Measurements from ENCODE around the gene PDS5A.

The PDS5A gene

GRCh38 chr4:39834269-39834668 is 143.4 kb downstream of the PDS5A start:
- no peak for DNase-seq
- Histone ChIP-seq H4K8ac (ENCODE audit: low read depth, low read length) (no peak overlapping the region), H3K9me3 (ENCODE audit: insufficient read depth, low read depth, low read length) (no peaks in the 10 kb centered on the region), H3K23ac (ENCODE audit: low read length) (no peak overlapping the region), H3K4me2 (ENCODE audit: low read length) (no peak overlapping the region), H3K9ac (ENCODE audit: low read length) (no peak overlapping the region), H4K12ac (ENCODE audit: low read depth, low read length) (no peak overlapping the region), H2AK5ac (ENCODE audit: low read length) (no peak overlapping the region), H3K36me3 (ENCODE audit: control insufficient read depth in 1 of 2, insufficient read depth in 2 of 2, low read length in 2 of 2) (peaks cover 37 to 39% of the 10 kb centered on the region in 2 experiments), H3K4ac (ENCODE audit: low read depth, low read length) (no peak overlapping the region), H3K79me2 (ENCODE audit: control insufficient read depth, insufficient read depth, low read length, poor library complexity) (no peaks in the 10 kb centered on the region), H3K14ac (ENCODE audit: low read length) (no peak overlapping the region), H3K79me1 (ENCODE audit: low read length) (no peaks in the 10 kb centered on the region), H3K4me1 (ENCODE audit: control insufficient read depth in 1 of 2, insufficient read depth in 2 of 2, low read length in 2 of 2) (no peaks in the 10 kb centered on the region), H2BK12ac (ENCODE audit: low read length) (no peak overlapping the region), H3K27ac (ENCODE audit: low read depth, low read length) (no peak overlapping the region), H3K27me3 (ENCODE audit: insufficient read depth, low read length) (no peaks in the 10 kb centered on the region), H3K4me3 (ENCODE audit: low read depth, low read length) (no peak overlapping the region), H2BK5ac (ENCODE audit: low read depth, low read length, poor library complexity) (no peak overlapping the region), H4K91ac (ENCODE audit: low read depth, low read length) (no peak overlapping the region), H3K18ac (ENCODE audit: low read length) (no peak overlapping the region), H2BK120ac (ENCODE audit: insufficient read depth, low read length, poor library complexity) (no peak overlapping the region), H2AFZ (ENCODE audit: insufficient read depth, low read length, poor library complexity) (no peak overlapping the region)
- WGBS (ENCODE audit: extremely low coverage, insufficient coverage, insufficient read length) = no CpG with 5 or more reads among the region's 1 CpG

GRCh38 chr4:39825741-39826231 is 151.9 kb downstream of the PDS5A start:
- peaks cover 0 to 2% of the 10 kb centered on the region in 2 experiments for H3K4me1 ChIP-seq (ENCODE audit: control insufficient read depth in 1 of 2, insufficient read depth in 2 of 2, low read length in 2 of 2)
- H3K27me3 ChIP-seq (ENCODE audit: insufficient read depth, low read length) = no peaks in the 10 kb centered on the region
- no peak overlapping the region for H4K8ac ChIP-seq (ENCODE audit: low read depth, low read length)
- H2BK120ac ChIP-seq (ENCODE audit: insufficient read depth, low read length, poor library complexity) = no peak overlapping the region
- H3K36me3 ChIP-seq (ENCODE audit: control insufficient read depth in 1 of 2, insufficient read depth in 2 of 2, low read length in 2 of 2) = peaks cover 11 to 16% of the 10 kb centered on the region in 2 experiments
- DNase-seq = peak; percentile 58 to 75
- no peaks in the 10 kb centered on the region for H3K79me1 ChIP-seq (ENCODE audit: low read length)
- no peak overlapping the region for H3K9ac ChIP-seq (ENCODE audit: low read length)
- no peaks in the 10 kb centered on the region for H3K9me3 ChIP-seq (ENCODE audit: insufficient read depth, low read depth, low read length)
- no peak overlapping the region for H3K4ac ChIP-seq (ENCODE audit: low read depth, low read length)
- no peak overlapping the region for H4K91ac ChIP-seq (ENCODE audit: low read depth, low read length)
- no peak overlapping the region for H2AK5ac ChIP-seq (ENCODE audit: low read length)
- no peak overlapping the region for H2BK12ac ChIP-seq (ENCODE audit: low read length)
- no peak overlapping the region for H4K12ac ChIP-seq (ENCODE audit: low read depth, low read length)
- H3K4me3 ChIP-seq (ENCODE audit: low read depth, low read length) = no peak overlapping the region
- no peak overlapping the region for H2AFZ ChIP-seq (ENCODE audit: insufficient read depth, low read length, poor library complexity)
- no peak overlapping the region for H2BK5ac ChIP-seq (ENCODE audit: low read depth, low read length, poor library complexity)
- no peaks in the 10 kb centered on the region for H3K79me2 ChIP-seq (ENCODE audit: control insufficient read depth, insufficient read depth, low read length, poor library complexity)
- H3K4me2 ChIP-seq (ENCODE audit: low read length) = no peak overlapping the region
- H3K23ac ChIP-seq (ENCODE audit: low read length) = no peak overlapping the region
- WGBS (ENCODE audit: extremely low coverage, insufficient coverage, insufficient read length) = no CpG with 5 or more reads among the region's 7 CpGs
- no peak overlapping the region for H3K18ac ChIP-seq (ENCODE audit: low read length)
- no peak overlapping the region for H3K14ac ChIP-seq (ENCODE audit: low read length)
- H3K27ac ChIP-seq (ENCODE audit: low read depth, low read length) = peak overlapping the region; percentile 32

- H2BK5ac ChIP-seq (ENCODE audit: low read depth, low read length, poor library complexity) = no peak overlapping the region
- no peak overlapping the region for H3K9ac ChIP-seq (ENCODE audit: low read length)
- no peaks in the 10 kb centered on the region for H3K79me2 ChIP-seq (ENCODE audit: control insufficient read depth, insufficient read depth, low read length, poor library complexity)
- H3K27me3 ChIP-seq (ENCODE audit: insufficient read depth, low read length) = no peaks in the 10 kb centered on the region
- no peak overlapping the region for H2AK5ac ChIP-seq (ENCODE audit: low read length)
- H3K4ac ChIP-seq (ENCODE audit: low read depth, low read length) = no peak overlapping the region
- no peak overlapping the region for H4K8ac ChIP-seq (ENCODE audit: low read depth, low read length)
- no peak overlapping the region for H3K4me3 ChIP-seq (ENCODE audit: low read depth, low read length)
- H2AFZ ChIP-seq (ENCODE audit: insufficient read depth, low read length, poor library complexity) = no peak overlapping the region
- no peak overlapping the region for H3K27ac ChIP-seq (ENCODE audit: low read depth, low read length)
- WGBS (ENCODE audit: extremely low coverage, insufficient coverage, insufficient read length) = no CpG with 5 or more reads among the region's 3 CpGs
- no peak overlapping the region for H3K4me2 ChIP-seq (ENCODE audit: low read length)
- H3K9me3 ChIP-seq (ENCODE audit: insufficient read depth, low read depth, low read length) = no peaks in the 10 kb centered on the region
- H2BK120ac ChIP-seq (ENCODE audit: insufficient read depth, low read length, poor library complexity) = no peak overlapping the region
- H3K18ac ChIP-seq (ENCODE audit: low read length) = no peak overlapping the region
- no peak overlapping the region for H3K14ac ChIP-seq (ENCODE audit: low read length)
- peaks cover 10 to 15% of the 10 kb centered on the region in 2 experiments for H3K36me3 ChIP-seq (ENCODE audit: control insufficient read depth in 1 of 2, insufficient read depth in 2 of 2, low read length in 2 of 2)
- no peak for DNase-seq
- H3K4me1 ChIP-seq (ENCODE audit: control insufficient read depth in 1 of 2, insufficient read depth in 2 of 2, low read length in 2 of 2) = peaks cover 0 to 2% of the 10 kb centered on the region in 2 experiments
- H3K79me1 ChIP-seq (ENCODE audit: low read length) = no peaks in the 10 kb centered on the region
- no peak overlapping the region for H2BK12ac ChIP-seq (ENCODE audit: low read length)
- H4K91ac ChIP-seq (ENCODE audit: low read depth, low read length) = no peak overlapping the region
- H4K12ac ChIP-seq (ENCODE audit: low read depth, low read length) = no peak overlapping the region
- H3K23ac ChIP-seq (ENCODE audit: low read length) = no peak overlapping the region
These were observed 152.6 kb downstream of the PDS5A start for GRCh38 chr4:39825090-39825489.

- H3K27ac ChIP-seq (ENCODE audit: low read depth, low read length) = no peak overlapping the region
- no peaks in the 10 kb centered on the region for H3K79me2 ChIP-seq (ENCODE audit: control insufficient read depth, insufficient read depth, low read length, poor library complexity)
- H3K9me3 ChIP-seq (ENCODE audit: insufficient read depth, low read depth, low read length) = no peaks in the 10 kb centered on the region
- no peak overlapping the region for H2AK5ac ChIP-seq (ENCODE audit: low read length)
- H4K91ac ChIP-seq (ENCODE audit: low read depth, low read length) = no peak overlapping the region
- H3K4me2 ChIP-seq (ENCODE audit: low read length) = no peak overlapping the region
- peaks cover 0 to 2% of the 10 kb centered on the region in 2 experiments for H3K4me1 ChIP-seq (ENCODE audit: control insufficient read depth in 1 of 2, insufficient read depth in 2 of 2, low read length in 2 of 2)
- no peak overlapping the region for H3K14ac ChIP-seq (ENCODE audit: low read length)
- no peak overlapping the region for H3K9ac ChIP-seq (ENCODE audit: low read length)
- no peak overlapping the region for H3K23ac ChIP-seq (ENCODE audit: low read length)
- DNase-seq = no peak
- no peak overlapping the region for H3K18ac ChIP-seq (ENCODE audit: low read length)
- H3K79me1 ChIP-seq (ENCODE audit: low read length) = no peaks in the 10 kb centered on the region
- no peak overlapping the region for H2BK5ac ChIP-seq (ENCODE audit: low read depth, low read length, poor library complexity)
- no peaks in the 10 kb centered on the region for H3K27me3 ChIP-seq (ENCODE audit: insufficient read depth, low read length)
- no peak overlapping the region for H3K4ac ChIP-seq (ENCODE audit: low read depth, low read length)
- no CpG with 5 or more reads among the region's 2 CpGs for WGBS (ENCODE audit: extremely low coverage, insufficient coverage, insufficient read length)
- H4K12ac ChIP-seq (ENCODE audit: low read depth, low read length) = no peak overlapping the region
- H3K36me3 ChIP-seq (ENCODE audit: control insufficient read depth in 1 of 2, insufficient read depth in 2 of 2, low read length in 2 of 2) = peaks cover 6 to 13% of the 10 kb centered on the region in 2 experiments
- no peak overlapping the region for H2BK12ac ChIP-seq (ENCODE audit: low read length)
- H3K4me3 ChIP-seq (ENCODE audit: low read depth, low read length) = no peak overlapping the region
- H2AFZ ChIP-seq (ENCODE audit: insufficient read depth, low read length, poor library complexity) = no peak overlapping the region
- no peak overlapping the region for H2BK120ac ChIP-seq (ENCODE audit: insufficient read depth, low read length, poor library complexity)
- H4K8ac ChIP-seq (ENCODE audit: low read depth, low read length) = no peak overlapping the region
These were observed 154.5 kb downstream of the PDS5A start for GRCh38 chr4:39823191-39823590.
